ENCODE results near the gene PANK3. TPM values are rescaled to one million over a fixed set of nuclear protein-coding genes. Genes with fewer than 3 reads are reported as not detected.

PANK3 gene
- total and polyA plus RNA-seq, 9 of the 15 experiments (the other 6 are each of a cell fraction or from before 2014, with no cell fraction given) = 5.9 to 50.4 (median 29.7) TPM

DNA sequence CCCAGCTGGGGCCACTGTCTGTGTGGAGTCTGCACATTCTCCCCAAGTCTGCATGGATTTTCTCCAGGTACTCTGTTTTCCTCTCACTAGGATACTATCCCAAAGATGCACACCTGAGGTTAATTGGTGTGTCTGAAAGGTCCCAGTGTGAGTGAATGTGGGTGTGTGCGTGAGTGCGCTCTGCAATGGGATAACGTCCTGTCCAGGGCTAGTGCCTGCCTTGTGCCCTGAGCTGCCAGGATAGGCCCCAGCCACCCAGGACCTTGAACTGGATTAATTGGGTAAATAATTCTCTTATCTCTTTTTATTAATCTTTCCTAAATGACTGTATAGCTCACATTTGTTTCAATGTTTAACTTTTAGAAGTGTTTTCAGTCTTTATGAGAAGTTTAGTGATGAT lies 11.5 kb upstream of the PANK3 start:
- CTCF ChIA-PET (ENCODE audit: low intra/inter-chr PET ratio) = no interaction called here

DNA sequence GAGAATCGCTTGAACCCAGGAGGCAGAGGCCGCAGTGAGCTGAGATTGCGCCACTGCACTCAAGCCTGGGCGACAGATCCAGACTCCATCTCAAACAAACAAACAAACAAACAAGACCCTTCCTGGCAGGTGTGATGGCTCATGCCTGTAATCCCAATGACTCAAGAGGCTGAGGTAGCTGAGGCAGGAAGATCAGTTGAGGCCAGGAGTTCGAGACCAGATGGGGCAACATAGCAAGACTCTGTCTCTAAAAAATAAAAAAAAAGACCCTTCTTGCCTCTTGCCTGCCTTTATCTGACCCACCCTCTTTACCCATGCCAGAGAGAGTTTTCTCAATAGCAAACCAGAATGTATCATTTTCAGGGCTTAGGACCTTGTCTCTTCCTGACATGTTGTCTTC lies 8.8 kb upstream of the PANK3 start:
- intact Hi-C loops (cut with micrococcal nuclease) (no loop called here), in situ Hi-C loops (cut with MboI) (no loop called here)
- FAIRE-seq (no peak), ATAC-seq (no peak), DNase-seq (ENCODE audit: extremely low read depth in 1 of 4, low spot score in 3 of 4) (no peak)
- Histone ChIP-seq H3K36me3 (ENCODE audit: control insufficient read depth, insufficient read depth, low read length) (no peaks in the 10 kb centered on the region), H4K20me1 (replicated peaks; ENCODE audit: control insufficient read depth, insufficient read depth, low read length) (no peaks in the 10 kb centered on the region), H3K27ac (ENCODE audit: extremely low read depth, low read depth, low read length) (no peak overlapping the region), H3K4me3 (no peak overlapping the region), H3K27me3 (ENCODE audit: control insufficient read depth in 2 of 2, insufficient read depth in 2 of 2, low read length in 2 of 2) (peaks cover 18 to 28% of the 10 kb centered on the region in 2 experiments; a peak in 4 of 5 replicates), H3K4me1 (replicated peaks in 1 of 2; ENCODE audit: control insufficient read depth in 2 of 2, insufficient read depth in 2 of 2, low read length in 2 of 2) (no peaks in the 10 kb centered on the region), H3K9me1 (ENCODE audit: control insufficient read depth, insufficient read depth, low read length) (no peaks in the 10 kb centered on the region), H3K4me2 (ENCODE audit: insufficient read depth, low read length) (no peak overlapping the region), H3K79me2 (ENCODE audit: control insufficient read depth, insufficient read depth, low read length) (no peaks in the 10 kb centered on the region), H3K9ac (ENCODE audit: insufficient read depth in 1 of 2, low read depth in 2 of 2, low read length in 2 of 2) (no peak overlapping the region), H2AFZ (ENCODE audit: low read depth, low read length) (no peak overlapping the region), H3K9me3 (replicated peaks; ENCODE audit: control insufficient read depth, insufficient read depth, low read depth, low read length) (no peaks in the 10 kb centered on the region)
- ChIA-PET POLR2A (no interaction called here), CTCF (ENCODE audit: low intra/inter-chr PET ratio) (no interaction called here)
- TF ChIP-seq MAFF (IDR thresholded peaks at IDR 0.05; ENCODE audit: low read length) (no peak), STAT5A (IDR thresholded peaks at IDR 0.05; ENCODE audit: borderline replicate concordance, low read length) (no peak), PHF20 (IDR thresholded peaks at IDR 0.05; ENCODE audit: partially characterized antibody) (no peak), POLR2AphosphoS2 (IDR thresholded peaks at IDR 0.05; ENCODE audit: low read length) (no peak), SAP30 (IDR thresholded peaks at IDR 0.05; ENCODE audit: borderline replicate concordance, insufficient read depth, low read depth, low read length, poor library complexity, severe bottlenecking) (no peak), SIN3A (IDR thresholded peaks at IDR 0.05; ENCODE audit: borderline replicate concordance in 2 of 2, control insufficient read depth in 1 of 2, low read depth in 2 of 2, low read length in 2 of 2) (no peak), DDX20 (tag; IDR thresholded peaks at IDR 0.05; ENCODE audit: low read depth) (no peak), ZNF224 (CRISPR knock-in tag; IDR thresholded peaks at IDR 0.05) (no peak), PCBP1 (IDR thresholded peaks at IDR 0.05; ENCODE audit: low read depth, low read length, poor library complexity, severe bottlenecking) (no peak), CCNT2 (IDR thresholded peaks at IDR 0.05; ENCODE audit: borderline replicate concordance, extremely low read depth, insufficient read length, low read depth, low read length) (no peak)
- TF ChIP-seq, protein P1, sequence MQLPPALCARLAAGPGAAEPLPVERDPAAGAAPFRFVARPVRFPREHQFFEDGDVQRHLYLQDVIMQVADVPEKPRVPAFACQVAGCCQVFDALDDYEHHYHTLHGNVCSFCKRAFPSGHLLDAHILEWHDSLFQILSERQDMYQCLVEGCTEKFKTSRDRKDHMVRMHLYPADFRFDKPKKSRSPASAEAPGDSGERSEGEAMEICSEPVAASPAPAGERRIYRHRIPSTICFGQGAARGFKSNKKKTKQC (CRISPR knock-in tag; IDR thresholded peaks at IDR 0.05) = no peak
- WGBS (ENCODE audit: insufficient coverage, low coverage, missing lambda C conversion rate) = 42% methylated on average over 5 of the region's 5 CpGs
- no TSS peak for BruUV-seq (replicated peaks)

More for the DNA sequence above, 11.5 kb upstream of the PANK3 start:
- H3K4me2 ChIP-seq (ENCODE audit: insufficient read depth, low read length) = no peak overlapping the region
- H3K9me3 ChIP-seq (replicated peaks; ENCODE audit: control insufficient read depth, insufficient read depth, low read depth, low read length) = no peaks in the 10 kb centered on the region
- no peak overlapping the region for H3K4me3 ChIP-seq
- intact Hi-C loops (cut with micrococcal nuclease) (no loop called here), in situ Hi-C loops (cut with MboI) (no loop called here)
- H4K20me1 ChIP-seq (replicated peaks; ENCODE audit: control insufficient read depth, insufficient read depth, low read length) = no peaks in the 10 kb centered on the region
- H3K36me3 ChIP-seq (ENCODE audit: control insufficient read depth, insufficient read depth, low read length) = no peaks in the 10 kb centered on the region
- no peaks in the 10 kb centered on the region for H3K4me1 ChIP-seq (replicated peaks in 1 of 2; ENCODE audit: control insufficient read depth in 2 of 2, insufficient read depth in 2 of 2, low read length in 2 of 2)
- H3K79me2 ChIP-seq (ENCODE audit: control insufficient read depth, insufficient read depth, low read length) = no peaks in the 10 kb centered on the region
- H3K9ac ChIP-seq (ENCODE audit: insufficient read depth in 1 of 2, low read depth in 2 of 2, low read length in 2 of 2) = no peak overlapping the region
- ATAC-seq = no peak
- TF ChIP-seq SMARCB1 (IDR thresholded peaks at IDR 0.05; ENCODE audit: insufficient read length, low read depth) (no peak), BDP1 (IDR thresholded peaks at IDR 0.05; ENCODE audit: insufficient read depth, insufficient read length) (no peak), KLF13 (tag; IDR thresholded peaks at IDR 0.05; ENCODE audit: borderline replicate concordance, low read depth) (no peak), CSDE1 (IDR thresholded peaks at IDR 0.05) (no peak)
- TF ChIP-seq, protein P2, sequence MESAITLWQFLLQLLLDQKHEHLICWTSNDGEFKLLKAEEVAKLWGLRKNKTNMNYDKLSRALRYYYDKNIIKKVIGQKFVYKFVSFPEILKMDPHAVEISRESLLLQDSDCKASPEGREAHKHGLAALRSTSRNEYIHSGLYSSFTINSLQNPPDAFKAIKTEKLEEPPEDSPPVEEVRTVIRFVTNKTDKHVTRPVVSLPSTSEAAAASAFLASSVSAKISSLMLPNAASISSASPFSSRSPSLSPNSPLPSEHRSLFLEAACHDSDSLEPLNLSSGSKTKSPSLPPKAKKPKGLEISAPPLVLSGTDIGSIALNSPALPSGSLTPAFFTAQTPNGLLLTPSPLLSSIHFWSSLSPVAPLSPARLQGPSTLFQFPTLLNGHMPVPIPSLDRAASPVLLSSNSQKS (CRISPR knock-in tag; IDR thresholded peaks at IDR 0.05) = no peak
- no peak overlapping the region for H3K27ac ChIP-seq (ENCODE audit: extremely low read depth, low read depth, low read length)
- H2AFZ ChIP-seq (ENCODE audit: low read depth, low read length) = no peak overlapping the region
- H3K27me3 ChIP-seq (ENCODE audit: control insufficient read depth in 2 of 2, insufficient read depth in 2 of 2, low read length in 2 of 2) = peaks cover 12 to 26% of the 10 kb centered on the region in 2 experiments; a peak in 4 of 5 replicates
- WGBS (ENCODE audit: insufficient coverage, low coverage, missing lambda C conversion rate) = 3% methylated on average over 3 of the region's 3 CpGs
- FAIRE-seq = no peak
- no peak for DNase-seq (ENCODE audit: extremely low read depth in 1 of 4, low spot score in 3 of 4)
- POLR2A ChIA-PET = interaction anchor here (1.3 to 1.6 kb wide), 2 partner anchors 14 to 15 kb away, joined by 4 to 5 read pairs; no protein-coding TSS in a partner anchor
- H3K9me1 ChIP-seq (ENCODE audit: control insufficient read depth, insufficient read depth, low read length) = no peaks in the 10 kb centered on the region
- no TSS peak for BruUV-seq (replicated peaks)

All from K562 (cell line).